GM18526 (cell line): ENCODE data around the gene TMEM14B.

Source experiments
- POLR2A ChIP-seq: IDR thresholded peaks from 3 replicates; pipeline ENCODE4 v1.6.1; 2011; ENCODE audit not compliant: insufficient read length; ENCODE audit errors: extremely low read depth

The TMEM14B gene

GRCh38 chr6:10740061-10740460, 7.5 kb upstream of the TMEM14B start:
- TF ChIP-seq POLR2A: no peak

DNA sequence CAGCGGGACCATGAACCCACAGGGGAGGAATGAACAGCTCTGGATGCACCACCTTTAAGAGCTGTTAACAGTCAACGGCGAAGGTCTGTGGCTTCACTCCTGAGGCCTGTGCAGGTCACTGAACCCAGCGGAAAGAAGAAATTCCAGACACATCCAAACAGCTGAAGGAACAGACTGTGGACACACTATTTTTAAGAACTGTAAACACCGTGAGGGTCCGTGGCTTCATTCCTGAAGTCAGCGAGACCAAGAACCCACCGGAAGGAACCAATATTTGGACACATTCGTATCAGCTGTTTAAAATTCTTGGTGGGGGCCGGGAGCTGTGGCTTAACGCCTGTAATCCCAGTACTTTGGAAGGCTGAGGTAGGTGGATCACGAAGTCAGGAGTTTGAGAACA, 5.4 kb upstream of the TMEM14B start:
- no peak for TF ChIP-seq POLR2A

DNA sequence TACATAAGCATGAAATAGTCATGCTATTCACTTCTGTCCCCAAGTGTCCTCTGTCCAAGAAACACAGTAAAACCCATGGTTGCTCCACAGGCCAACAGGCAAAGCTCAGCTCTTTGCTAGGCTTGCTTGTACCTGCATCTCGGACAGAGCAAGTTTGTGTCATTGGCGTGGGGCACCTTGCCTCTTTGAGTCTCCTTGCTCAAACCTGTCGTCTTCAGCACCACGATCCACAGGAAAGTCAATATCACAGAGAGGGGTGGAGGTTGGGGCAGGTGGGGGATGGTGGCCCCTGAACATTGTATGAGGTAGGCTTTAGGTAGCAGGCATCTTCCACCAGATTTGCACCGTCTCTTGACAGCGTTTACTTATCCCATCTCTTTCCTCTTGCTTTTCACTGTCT, 4.1 kb upstream of the TMEM14B start:
- TF ChIP-seq POLR2A: no peak

GRCh38 chr6:10745116-10745515, 2.5 kb upstream of the TMEM14B start:
- no peak for TF ChIP-seq POLR2A

- TF ChIP-seq POLR2A: no peak
Measured at GRCh38 chr6:10746915-10747250, 722 bp upstream of the TMEM14B start.

GRCh38 chr6:10749734-10750133, 2.1 kb downstream of the TMEM14B start:
- TF ChIP-seq POLR2A: no peak

DNA sequence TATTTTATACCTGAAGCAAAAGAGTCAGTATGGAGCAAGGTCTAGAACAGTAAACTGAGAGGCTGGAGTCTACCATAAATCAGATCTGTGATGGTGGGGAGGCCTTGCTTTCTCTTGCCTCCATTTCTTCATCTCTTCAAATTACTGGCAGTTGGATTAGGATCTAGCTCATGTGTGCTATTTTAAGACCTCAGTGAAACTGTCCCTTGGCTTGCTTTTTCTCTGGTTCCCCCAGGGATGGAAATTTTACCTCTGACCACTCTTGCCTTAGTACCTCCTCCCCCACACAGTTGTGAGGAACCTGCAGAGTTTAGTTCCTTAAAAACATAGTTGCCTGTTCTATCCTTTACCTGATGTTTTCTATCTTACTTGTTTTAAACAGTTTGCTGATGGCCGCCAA, 8.5 kb downstream of the TMEM14B start:
- no peak for TF ChIP-seq POLR2A

- TF ChIP-seq POLR2A: no peak
Measured at GRCh38 chr6:10759312-10759839, 11.8 kb downstream of the TMEM14B start.

- TF ChIP-seq POLR2A: no peak
Measured at GRCh38 chr6:10759884-10760329, 12.3 kb downstream of the TMEM14B start.

GRCh38 chr6:10763006-10763405, 15.4 kb downstream of the TMEM14B start:
- TF ChIP-seq POLR2A: no peak

DNA sequence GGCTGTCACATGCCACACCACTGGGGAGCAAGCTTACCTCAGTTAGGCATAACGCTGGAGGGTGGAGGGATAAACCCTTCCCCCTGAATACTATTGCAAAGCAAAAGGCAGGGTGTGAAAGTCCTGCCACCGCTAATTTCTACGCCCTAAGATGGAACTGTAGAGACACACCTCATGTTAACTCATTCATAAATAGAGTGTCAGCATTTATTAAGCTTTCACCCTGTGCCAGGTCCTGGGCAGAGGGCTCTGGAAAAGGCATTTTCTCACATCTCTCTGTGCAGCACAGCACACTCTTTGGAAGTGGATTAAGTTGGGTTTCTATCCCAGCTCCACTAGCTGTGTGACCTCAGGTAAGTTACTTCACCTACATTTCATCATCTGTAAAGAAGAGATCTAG, 21.8 kb downstream of the TMEM14B start:
- TF ChIP-seq POLR2A: no peak

- no peak for TF ChIP-seq POLR2A
Measured at GRCh38 chr6:10771371-10771894, 23.8 kb downstream of the TMEM14B start.

DNA sequence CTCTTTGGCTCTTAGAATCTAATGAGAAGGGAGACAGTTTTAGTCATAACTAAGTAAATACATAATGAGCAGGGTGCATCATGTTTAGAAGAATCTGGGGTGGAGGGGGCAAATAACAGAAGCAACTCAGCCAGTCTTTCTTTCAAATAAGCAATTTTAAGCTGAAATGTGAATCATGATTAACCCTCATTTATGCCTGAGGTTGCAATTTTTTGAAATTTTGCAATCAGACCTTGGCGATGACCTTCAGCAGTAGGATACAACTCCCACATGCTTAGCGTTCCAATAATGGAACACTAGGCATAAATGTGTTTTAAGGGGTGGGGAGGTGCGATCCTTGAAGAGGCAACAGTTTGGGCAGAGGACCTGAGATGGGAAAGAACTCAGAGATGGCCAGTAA, 30.6 kb downstream of the TMEM14B start:
- no peak for TF ChIP-seq POLR2A

- no peak for TF ChIP-seq POLR2A
Measured at GRCh38 chr6:10779076-10779475, 31.5 kb downstream of the TMEM14B start.

DNA sequence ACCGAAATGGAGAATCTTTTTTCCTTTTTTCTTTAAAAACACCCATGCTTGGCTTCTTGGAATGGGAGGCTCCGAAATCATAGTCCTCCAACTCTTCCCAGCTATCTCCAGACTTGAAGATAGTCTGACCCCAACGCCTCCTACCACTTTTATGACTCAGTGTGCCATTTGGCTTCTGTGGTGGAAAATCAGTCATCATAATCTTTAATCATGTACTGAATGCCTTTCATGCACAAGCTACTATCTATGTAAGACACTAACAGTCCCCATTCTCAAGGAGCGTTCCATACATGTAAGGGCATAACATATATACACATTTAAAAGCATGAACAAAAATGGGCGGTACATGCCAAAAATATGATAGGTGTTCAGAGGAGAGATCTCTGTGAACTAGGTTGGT, 44.1 kb downstream of the TMEM14B start:
- no peak for TF ChIP-seq POLR2A

DNA sequence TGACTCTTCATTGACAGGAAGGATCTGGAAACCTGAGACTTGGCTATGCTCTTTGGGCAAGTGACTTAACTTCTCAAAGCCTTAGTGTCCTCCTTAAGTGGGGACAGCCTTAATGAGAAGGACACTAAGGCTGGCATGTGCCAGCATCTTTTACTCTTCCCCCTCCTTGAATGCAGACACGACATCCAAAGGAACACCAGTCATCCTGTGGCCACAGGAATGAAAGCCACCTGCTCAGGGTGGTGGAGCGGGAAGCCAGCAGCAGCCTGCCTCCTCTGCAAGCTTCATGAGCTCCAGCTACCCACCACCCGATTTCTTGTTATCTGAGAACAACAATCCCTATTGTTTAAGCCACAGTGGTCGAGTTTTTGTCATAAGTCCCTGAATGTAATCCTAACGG, 44.5 kb downstream of the TMEM14B start:
- no peak for TF ChIP-seq POLR2A

- no peak for TF ChIP-seq POLR2A
Measured at GRCh38 chr6:10793035-10793434, 45.4 kb downstream of the TMEM14B start.
